ENCODE measurements around the gene MAPKBP1.

MAPKBP1 gene

GRCh38 chr15:41777421-41777973 is 3.2 kb downstream of the MAPKBP1 start:
- no peak overlapping the region for H3K4me3 ChIP-seq (ENCODE audit: low read depth, low read length)
- TF ChIP-seq CTCF (IDR thresholded peaks at IDR 0.05; ENCODE audit: low read depth, low read length, missing control alignments) = no peak
- DNase-seq (ENCODE audit: low read depth) = no peak

GRCh38 chr15:41778521-41778920 is 4.2 kb downstream of the MAPKBP1 start:
- no peak overlapping the region for H3K4me3 ChIP-seq (ENCODE audit: low read depth, low read length)
- TF ChIP-seq CTCF (IDR thresholded peaks at IDR 0.05; ENCODE audit: low read depth, low read length, missing control alignments) = no peak
- no peak for DNase-seq (ENCODE audit: low read depth)

- H3K4me3 ChIP-seq (ENCODE audit: low read depth, low read length) = no peak overlapping the region
- DNase-seq (ENCODE audit: low read depth) = no peak
- TF ChIP-seq CTCF (IDR thresholded peaks at IDR 0.05; ENCODE audit: low read depth, low read length, missing control alignments) = no peak
These were observed 5.4 kb downstream of the MAPKBP1 start for GRCh38 chr15:41779662-41780157.

- TF ChIP-seq CTCF (IDR thresholded peaks at IDR 0.05; ENCODE audit: low read depth, low read length, missing control alignments) = no peak
- no peak overlapping the region for H3K4me3 ChIP-seq (ENCODE audit: low read depth, low read length)
- DNase-seq (ENCODE audit: low read depth) = no peak
These were observed 6.0 kb downstream of the MAPKBP1 start for GRCh38 chr15:41780266-41780665.

- no peak for DNase-seq (ENCODE audit: low read depth)
- H3K4me3 ChIP-seq (ENCODE audit: low read depth, low read length) = no peak overlapping the region
- TF ChIP-seq CTCF (IDR thresholded peaks at IDR 0.05; ENCODE audit: low read depth, low read length, missing control alignments) = no peak
These were observed 6.4 kb downstream of the MAPKBP1 start for GRCh38 chr15:41780727-41781126.

GRCh38 chr15:41782371-41783282 is 8.3 kb downstream of the MAPKBP1 start:
- no peak overlapping the region for H3K4me3 ChIP-seq (ENCODE audit: low read depth, low read length)
- no peak for TF ChIP-seq CTCF (IDR thresholded peaks at IDR 0.05; ENCODE audit: low read depth, low read length, missing control alignments)
- DNase-seq (ENCODE audit: low read depth) = no peak

All from GM12864 (cell line).